ENCODE data around the gene CBY2.
"Not testable (repeated sequence)": the region's sequence is repeated elsewhere in the genome, so short reads cannot be mapped to it uniquely, and the experiment has no call there.

CBY2 gene

GRCh38 chr13:45702088-45702487 lies at the start of gene CBY2:
TSS of gene CBY2 (plus strand) at chr13:45702320. CDS start at chr13:45702391, 71 bp downstream.
- no peak for DNase-seq

GRCh38 chr13:45654633-45655349 lies 47.3 kb upstream of the CBY2 start:
- DNase-seq = no peak

GRCh38 chr13:45658586-45659235 lies 43.4 kb upstream of the CBY2 start:
- DNase-seq = no peak

GRCh38 chr13:45659536-45659935 lies 42.6 kb upstream of the CBY2 start:
- no peak for DNase-seq

GRCh38 chr13:45660458-45660857 lies 41.7 kb upstream of the CBY2 start:
- DNase-seq = not testable (repeated sequence)

GRCh38 chr13:45662162-45662561 lies 40.0 kb upstream of the CBY2 start:
- peak; percentile 18 for DNase-seq

- DNase-seq = not testable (repeated sequence)
Observed at GRCh38 chr13:45662903-45663302, 39.2 kb upstream of the CBY2 start.

- DNase-seq = not testable (repeated sequence)
Observed at GRCh38 chr13:45669626-45670025, 32.5 kb upstream of the CBY2 start.

- DNase-seq = no peak
Observed at GRCh38 chr13:45670189-45670885, 31.8 kb upstream of the CBY2 start.

- no peak for DNase-seq
Observed at GRCh38 chr13:45674908-45675307, 27.2 kb upstream of the CBY2 start.

GRCh38 chr13:45678282-45678681 lies 23.8 kb upstream of the CBY2 start:
- DNase-seq = no peak

- no peak for DNase-seq
Observed at GRCh38 chr13:45681113-45681512, 21.0 kb upstream of the CBY2 start.

GRCh38 chr13:45682494-45683008 lies 19.6 kb upstream of the CBY2 start:
- no peak for DNase-seq

GRCh38 chr13:45683701-45684100 lies 18.4 kb upstream of the CBY2 start:
- DNase-seq = no peak

GRCh38 chr13:45688577-45688976 lies 13.5 kb upstream of the CBY2 start:
- DNase-seq = no peak

GRCh38 chr13:45690636-45691035 lies 11.5 kb upstream of the CBY2 start:
- DNase-seq = no peak

GRCh38 chr13:45691251-45691650 lies 10.9 kb upstream of the CBY2 start:
- DNase-seq = no peak

GRCh38 chr13:45691667-45692066 lies 10.5 kb upstream of the CBY2 start:
- DNase-seq = no peak

GRCh38 chr13:45695198-45695730 lies 6.9 kb upstream of the CBY2 start:
- no peak for DNase-seq

GRCh38 chr13:45696610-45697226 lies 5.4 kb upstream of the CBY2 start:
- DNase-seq = no peak

GRCh38 chr13:45700971-45701900 lies 884 bp upstream of the CBY2 start:
- DNase-seq = no peak

GRCh38 chr13:45702869-45703391 lies 810 bp downstream of the CBY2 start:
- DNase-seq = no peak

Measured in NCI-H1436 (cell line).